ENCODE data around the gene PRSS27. TPM values are rescaled to one million over a fixed set of nuclear protein-coding genes. Genes with fewer than 3 reads are reported as not detected.

The PRSS27 gene
- total RNA-seq, 1 donor from 2014 or later = 5.5 TPM

- no peak for DNase-seq (ENCODE audit: extremely low spot score, unreplicated experiment)
- TF ChIP-seq CTCF (IDR thresholded peaks at IDR 0.05) = no peak
- no peak overlapping the region for H3K4me3 Mint-ChIP-seq (ENCODE audit: unreplicated experiment)
- H3K4me1 Mint-ChIP-seq (ENCODE audit: unreplicated experiment) = peaks cover 4% of the 10 kb centered on the region
- no peaks in the 10 kb centered on the region for H3K9me3 Mint-ChIP-seq (ENCODE audit: unreplicated experiment)
- H3K27me3 Mint-ChIP-seq (ENCODE audit: unreplicated experiment) = no peaks in the 10 kb centered on the region
- H3K27ac Mint-ChIP-seq (ENCODE audit: unreplicated experiment) = no peak overlapping the region
- H3K36me3 Mint-ChIP-seq (ENCODE audit: unreplicated experiment) = peaks cover 4% of the 10 kb centered on the region
Observed at GRCh38 chr16:2712546-2712945, 7.5 kb downstream of the PRSS27 start.

- H3K36me3 Mint-ChIP-seq (ENCODE audit: unreplicated experiment) = peaks cover 4% of the 10 kb centered on the region
- no peak overlapping the region for H3K4me3 Mint-ChIP-seq (ENCODE audit: unreplicated experiment)
- peaks cover 4% of the 10 kb centered on the region for H3K4me1 Mint-ChIP-seq (ENCODE audit: unreplicated experiment)
- no peaks in the 10 kb centered on the region for H3K27me3 Mint-ChIP-seq (ENCODE audit: unreplicated experiment)
- no peaks in the 10 kb centered on the region for H3K9me3 Mint-ChIP-seq (ENCODE audit: unreplicated experiment)
- no peak overlapping the region for H3K27ac Mint-ChIP-seq (ENCODE audit: unreplicated experiment)
- TF ChIP-seq CTCF (IDR thresholded peaks at IDR 0.05) = no peak
- no peak for DNase-seq (ENCODE audit: extremely low spot score, unreplicated experiment)
Observed at GRCh38 chr16:2712063-2712441, 8.0 kb downstream of the PRSS27 start.

GRCh38 chr16:2711370-2712062 lies 8.5 kb downstream of the PRSS27 start:
- TF ChIP-seq CTCF (IDR thresholded peaks at IDR 0.05) = no peak
- no peaks in the 10 kb centered on the region for H3K9me3 Mint-ChIP-seq (ENCODE audit: unreplicated experiment)
- H3K27ac Mint-ChIP-seq (ENCODE audit: unreplicated experiment) = no peak overlapping the region
- H3K36me3 Mint-ChIP-seq (ENCODE audit: unreplicated experiment) = peaks cover 4% of the 10 kb centered on the region
- H3K27me3 Mint-ChIP-seq (ENCODE audit: unreplicated experiment) = no peaks in the 10 kb centered on the region
- DNase-seq (ENCODE audit: extremely low spot score, unreplicated experiment) = no peak
- H3K4me1 Mint-ChIP-seq (ENCODE audit: unreplicated experiment) = peaks cover 4% of the 10 kb centered on the region
- no peak overlapping the region for H3K4me3 Mint-ChIP-seq (ENCODE audit: unreplicated experiment)

GRCh38 chr16:2710711-2711231 lies 9.3 kb downstream of the PRSS27 start:
- Mint-ChIP-seq H3K27me3 (ENCODE audit: unreplicated experiment) (no peaks in the 10 kb centered on the region), H3K4me3 (ENCODE audit: unreplicated experiment) (no peak overlapping the region), H3K36me3 (ENCODE audit: unreplicated experiment) (peaks cover 4% of the 10 kb centered on the region), H3K9me3 (ENCODE audit: unreplicated experiment) (no peaks in the 10 kb centered on the region), H3K4me1 (ENCODE audit: unreplicated experiment) (peaks cover 4% of the 10 kb centered on the region), H3K27ac (ENCODE audit: unreplicated experiment) (no peak overlapping the region)
- DNase-seq (ENCODE audit: extremely low spot score, unreplicated experiment) = no peak
- no peak for TF ChIP-seq CTCF (IDR thresholded peaks at IDR 0.05)

- no peak overlapping the region for H3K4me3 Mint-ChIP-seq (ENCODE audit: unreplicated experiment)
Observed at GRCh38 chr16:2710021-2710710, 9.9 kb downstream of the PRSS27 start.

More at GRCh38 chr16:2710021-2710710, 9.9 kb downstream of the PRSS27 start:
- DNase-seq (ENCODE audit: extremely low spot score, unreplicated experiment) = no peak
- Mint-ChIP-seq H3K27ac (ENCODE audit: unreplicated experiment) (no peak overlapping the region), H3K4me1 (ENCODE audit: unreplicated experiment) (peaks cover 4% of the 10 kb centered on the region), H3K27me3 (ENCODE audit: unreplicated experiment) (no peaks in the 10 kb centered on the region), H3K36me3 (ENCODE audit: unreplicated experiment) (peaks cover 4% of the 10 kb centered on the region), H3K9me3 (ENCODE audit: unreplicated experiment) (no peaks in the 10 kb centered on the region)
- no peak for TF ChIP-seq CTCF (IDR thresholded peaks at IDR 0.05)

All from osteocyte (in vitro differentiated cells).